HepG2 (cell line): Measurements from ENCODE around the gene PDYN. TPM values are rescaled to one million over a fixed set of nuclear protein-coding genes. Genes with fewer than 3 reads are reported as not detected.

Source experiments
- ATAC-seq: fragments of 200-7000 bp; cut with Tn5 transposase; 3 replicates; pipeline ENCODE4 v1.9.1; 2020; ENCODE audit warnings: mild to moderate bottlenecking, moderate library complexity
- BruUV-seq: library from RNA; stranded (reverse); fragments of 400-500 nt; replicated peaks from 2 replicates; lab custom pipeline; 2021; lab: Mats Ljungman, UMichigan
- CTCF ChIA-PET: fragments of 300-600 bp; formaldehyde crosslinking; extraction: SDS; loops from one replicate; lab custom pipeline; 2021; ENCODE audit warnings: low total read pairs, inconsistent platforms, low intra/inter-chr PET ratio; lab: Yijun Ruan, JAX
- POLR2A ChIA-PET: fragments of 350-600 bp; sonication (Branson Sonifier 250); formaldehyde crosslinking; loops from one replicate; lab custom pipeline; 2020; ENCODE audit warnings: antibody characterized with exemption, inconsistent platforms; lab: Yijun Ruan, JAX
- DNase-seq: peaks from one replicate; pipeline ENCODE4 v3.0.0-alpha.2; 2015; ENCODE audit warnings: low spot score
- FAIRE-seq: peaks from 3 replicates; lab custom pipeline; 2011; peaks lifted over from hg19 to GRCh38; lab: Jason Lieb, UNC
- H2AFZ ChIP-seq: one replicate; pipeline ENCODE4 v1.6.1; 2011; ENCODE audit warnings: low read length, inconsistent platforms
- H3K27ac ChIP-seq: fragments of 300-600 bp; 3 replicates; pipeline ENCODE4 v1.8.0; 2011; ENCODE audit warnings: mixed run types, mild to moderate bottlenecking, mixed read lengths, low read length, inconsistent platforms; ENCODE audit not compliant: insufficient read depth; ENCODE audit errors: extremely low read length
- H3K27me3 ChIP-seq, 2 experiments: fragments of 200-600 bp in 1 of 2; 2 replicates in 1 of 2; 3 replicates in 1 of 2; pipeline versions ENCODE4 v1.6.0 to v1.8.0; 2011; ENCODE audit warnings: low read length in 2 of 2, mild to moderate bottlenecking in 2 of 2, moderate library complexity in 2 of 2, inconsistent platforms in 1 of 2; ENCODE audit not compliant: insufficient read depth in 2 of 2, control insufficient read depth in 1 of 2
- H3K36me3 ChIP-seq, 2 experiments: fragments of 200-600 bp in 1 of 2; replicated peaks in 1 of 2; 2 replicates in 1 of 2; 3 replicates in 1 of 2; pipeline versions ENCODE4 v1.5.1 to v1.8.0; 2011; ENCODE audit warnings: low read length in 2 of 2, inconsistent platforms in 1 of 2; ENCODE audit not compliant: insufficient read depth in 2 of 2, control insufficient read depth in 1 of 2
- H3K4me1 ChIP-seq: 2 replicates; pipeline ENCODE4 v1.5.1; 2012; ENCODE audit warnings: low read length, inconsistent platforms; ENCODE audit not compliant: insufficient read depth
- H3K4me2 ChIP-seq: 2 replicates; pipeline ENCODE4 v1.6.0; 2011; ENCODE audit warnings: low read depth, low read length, inconsistent platforms
- H3K4me3 ChIP-seq, 3 experiments: fragments of 200-600 bp in 1 of 3; sonication (generic), shearing (Covaris generic) in 1 of 3; replicated peaks in 1 of 3; 2 replicates each; pipeline ENCODE4 v1.5.1; 2011 to 2016; ENCODE audit warnings: low read length in 3 of 3, inconsistent platforms in 2 of 3, low read depth in 2 of 3, mild to moderate bottlenecking in 2 of 3, control low read depth in 1 of 3, mixed read lengths in 1 of 3; ENCODE audit not compliant: insufficient read depth in 1 of 3
- H3K79me2 ChIP-seq: one replicate; pipeline ENCODE4 v1.6.1; 2011; ENCODE audit warnings: low read length, inconsistent platforms; ENCODE audit not compliant: insufficient read depth
- H3K9ac ChIP-seq: 2 replicates; pipeline ENCODE4 v1.6.0; 2011; ENCODE audit warnings: mild to moderate bottlenecking, low read depth, low read length, inconsistent platforms; ENCODE audit not compliant: insufficient read depth
- H3K9me3 ChIP-seq: 2 replicates; pipeline ENCODE4 v1.5.1; 2012; ENCODE audit warnings: mild to moderate bottlenecking, low read length
- H4K20me1 ChIP-seq: 2 replicates; pipeline ENCODE4 v1.6.0; 2011; ENCODE audit warnings: inconsistent platforms, mild to moderate bottlenecking, low read length, moderate library complexity; ENCODE audit not compliant: insufficient read depth
- HNRNPK ChIP-seq: fragments of 200-400 bp; formaldehyde crosslinking; IDR thresholded peaks from 2 replicates; pipeline ENCODE4 v1.6.1; 2018; ENCODE audit warnings: low read length, low read depth, moderate library complexity, mild to moderate bottlenecking; ENCODE audit not compliant: poor library complexity, severe bottlenecking
- HOXA3 ChIP-seq: sonication (generic); formaldehyde crosslinking; IDR thresholded peaks from 2 replicates; pipeline ENCODE4 v1.5.0; 2020; ENCODE audit warnings: missing genetic modification reagents
- KDM2A ChIP-seq: sonication (generic); formaldehyde crosslinking; IDR thresholded peaks from 2 replicates; pipeline ENCODE4 v1.4.0; 2020; ENCODE audit warnings: low read depth, missing genetic modification reagents, borderline replicate concordance
- LCORL ChIP-seq, 2 experiments: fragments of 450-650 bp in 1 of 2; sonication (generic) in 1 of 2; formaldehyde crosslinking in 1 of 2; IDR thresholded peaks; 2 replicates each; pipeline versions ENCODE4 v1.5.0 to v1.6.1; 2017 to 2020; ENCODE audit warnings: antibody characterized with exemption in 1 of 2, missing genetic modification reagents in 1 of 2
- PLRG1 ChIP-seq: fragments of 450-650 bp; conservative IDR thresholded peaks from 2 replicates; pipeline ENCODE4 v1.6.1; 2016
- REXO4 ChIP-seq: sonication (generic); formaldehyde crosslinking; IDR thresholded peaks from 2 replicates; pipeline ENCODE4 v1.8.0; 2022; ENCODE audit warnings: missing genetic modification reagents, mild to moderate bottlenecking, borderline replicate concordance
- ZBTB7B ChIP-seq: sonication (generic); formaldehyde crosslinking; IDR thresholded peaks from 2 replicates; pipeline ENCODE4 v1.4.0; 2020; ENCODE audit warnings: missing genetic modification reagents
- ZC3H13 ChIP-seq: sonication (generic); formaldehyde crosslinking; IDR thresholded peaks from 2 replicates; pipeline ENCODE4 v1.8.1; 2023; ENCODE audit warnings: mild to moderate bottlenecking, missing genetic modification reagents, moderate library complexity
- ZMYM4 ChIP-seq: sonication (generic); formaldehyde crosslinking; IDR thresholded peaks from 2 replicates; pipeline ENCODE4 v1.8.1; 2023; ENCODE audit warnings: mild to moderate bottlenecking, missing genetic modification reagents
- WGBS: methylation state at CpG from one replicate; pipeline ENCODE4 v1.1.6; 2017; ENCODE audit warnings: low lambda C conversion rate; 5-methylcytosine and 5-hydroxymethylcytosine counted together
- in situ Hi-C: cut with HindIII; loops from 2 replicates; pipeline ENCODE4 v1.10.0; 2017; ENCODE audit warnings: low pct_unique_long_range_greater_than_20kb; ENCODE audit not compliant: extremely low pct_ligation_motif_present
- intact Hi-C: fragments of 100-400 bp; cut with micrococcal nuclease; formaldehyde crosslinking; loops from one replicate; pipeline ENCODE4 v1.10.0; 2022; ENCODE audit not compliant: unreplicated experiment
- polyA plus RNA-seq, 8 experiments: library from polyadenylated mRNA; depleted of rRNA in 3 of 8; stranded (reverse) in 7 of 8; unstranded in 1 of 8; fragments of >200 nt; fragmentation: Illumina TruSeq in 4 of 8; extraction: Trizol in 4 of 8; gene quantifications; 2 replicates each; pipeline versions ENCODE4 v1.2.1 to v1.2.3, GENCODE V29; 2011 to 2016; ENCODE audit warnings: low read depth in 4 of 8, missing spikeins in 1 of 8, mixed read lengths in 1 of 8; ENCODE audit not compliant: insufficient read depth in 1 of 8
- total RNA-seq, 5 experiments: library from RNA; depleted of rRNA; stranded (reverse); fragments of >200 nt; fragmentation: Illumina TruSeq; extraction: Trizol; gene quantifications; 2 replicates each; pipeline ENCODE4 v1.2.3, GENCODE V29; 2016; ENCODE audit warnings: low read depth in 1 of 5
- TF ChIP-seq, protein P1 (sequence below): IDR thresholded peaks from 2 replicates; pipeline ENCODE4 v1.6.1; 2016

The PDYN gene
- total and polyA plus RNA-seq, 2 of the 13 experiments (the other 11 are each of a cell fraction or from before 2014, with no cell fraction given): not detected

DNA sequence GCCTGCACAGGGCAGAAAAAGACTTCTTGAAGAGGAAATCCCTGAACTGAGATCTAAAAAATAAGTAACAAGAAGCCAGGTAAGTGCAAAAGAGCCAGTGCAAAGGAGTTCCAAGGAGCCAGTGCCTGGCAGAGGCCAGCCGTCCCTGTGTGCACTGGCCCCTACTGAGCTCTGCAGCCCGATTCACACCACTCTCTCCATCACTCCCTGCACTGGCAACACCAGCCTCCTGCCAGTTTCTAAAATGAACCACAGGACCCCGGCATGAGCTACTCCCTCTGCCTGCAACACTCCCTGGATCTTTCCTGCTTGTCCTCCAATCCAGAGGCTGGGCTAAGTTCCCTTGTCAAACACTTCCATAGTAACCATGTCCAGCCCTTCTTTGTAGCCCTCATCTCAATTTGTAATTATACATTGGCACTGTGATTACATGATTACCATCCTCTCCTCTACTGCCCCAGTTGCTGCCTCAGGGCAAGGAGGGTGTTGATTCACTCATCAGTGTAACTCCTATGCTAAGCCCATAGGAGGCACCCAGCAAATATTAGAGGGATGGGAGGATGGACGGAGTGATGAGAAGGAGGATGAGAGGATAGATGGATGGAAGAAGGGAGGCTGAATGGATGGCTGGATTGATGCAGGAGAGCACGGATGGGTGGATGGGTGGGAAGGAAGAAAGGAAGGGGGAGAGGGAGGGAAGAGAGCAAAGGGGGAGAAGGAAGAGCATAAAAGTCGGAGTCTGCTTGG, 49.3 kb downstream of the PDYN start:
- H3K4me2 ChIP-seq: no peak overlapping the region
- H3K9ac ChIP-seq: no peak overlapping the region
- in situ Hi-C loops: no loop called here
- WGBS: 32% methylated on average over 6 of the region's 6 CpGs
- TF ChIP-seq REXO4 (CRISPR knock-in tag) (no peak), PLRG1 (peak; percentile 89; the same call in 1 of the 2 replicates), HOXA3 (CRISPR knock-in tag) (no peak), LCORL (IDR thresholded peaks at IDR 0.05) (0 out of 2 replicates have a peak, but pooled peaks have one; percentile 7), LCORL (CRISPR knock-in tag; IDR thresholded peaks at IDR 0.05) (no peak), ZC3H13 (CRISPR knock-in tag) (no peak), KDM2A (CRISPR knock-in tag) (no peak), ZBTB7B (no peak), HNRNPK (peak; percentile 48), ZMYM4 (CRISPR knock-in tag) (no peak)
- TF ChIP-seq, protein P1, sequence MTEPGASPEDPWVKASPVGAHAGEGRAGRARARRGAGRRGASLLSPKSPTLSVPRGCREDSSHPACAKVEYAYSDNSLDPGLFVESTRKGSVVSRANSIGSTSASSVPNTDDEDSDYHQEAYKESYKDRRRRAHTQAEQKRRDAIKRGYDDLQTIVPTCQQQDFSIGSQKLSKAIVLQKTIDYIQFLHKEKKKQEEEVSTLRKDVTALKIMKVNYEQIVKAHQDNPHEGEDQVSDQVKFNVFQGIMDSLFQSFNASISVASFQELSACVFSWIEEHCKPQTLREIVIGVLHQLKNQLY (CRISPR knock-in tag): no peak
- no TSS peak for BruUV-seq
- no peaks in the 10 kb centered on the region for H3K36me3 ChIP-seq
- H3K27me3 ChIP-seq: peaks cover 15 to 37% of the 10 kb centered on the region in 2 experiments; a peak in 4 of 5 replicates
- H4K20me1 ChIP-seq: no peaks in the 10 kb centered on the region
- intact Hi-C loops: loop anchor here (5.0 kb wide), 1 partner anchor 42 kb away; no protein-coding TSS in a partner anchor
- ChIA-PET CTCF (no interaction called here), POLR2A (no interaction called here)
- H3K27ac ChIP-seq: no peak overlapping the region
- H3K79me2 ChIP-seq: no peaks in the 10 kb centered on the region
- ATAC-seq: no peak
- H3K9me3 ChIP-seq: no peaks in the 10 kb centered on the region
- peaks cover 42% of the 10 kb centered on the region for H3K4me1 ChIP-seq
- no peak overlapping the region for H2AFZ ChIP-seq
- DNase-seq: no peak
- H3K4me3 ChIP-seq: no peak overlapping the region
- no peak for FAIRE-seq
